ENCODE measurements around the gene FIBP. TPM values are rescaled to one million over a fixed set of nuclear protein-coding genes. Genes with fewer than 3 reads are reported as not detected.
"Not testable (repeated sequence)": the region's sequence is repeated elsewhere in the genome, so short reads cannot be mapped to it uniquely, and the experiment has no call there.

FIBP gene
- total RNA-seq, 1 donor from 2014 or later, result 77.8 TPM

GRCh38 chr11:65897020-65897471 is 8.8 kb upstream of the FIBP start:
- DNase-seq (ENCODE audit: low spot score, unreplicated experiment), result no peak
- TF ChIP-seq CTCF (IDR thresholded peaks at IDR 0.05; ENCODE audit: unreplicated experiment), result no peak
- Mint-ChIP-seq H3K36me3 (ENCODE audit: insufficient read depth) (no peaks in the 10 kb centered on the region), H3K27me3 (peaks cover 64% of the 10 kb centered on the region), H3K9me3 (ENCODE audit: low read depth) (no peaks in the 10 kb centered on the region), H3K4me1 (ENCODE audit: low read depth) (peaks cover 6% of the 10 kb centered on the region), H3K27ac (no peak overlapping the region), H3K4me3 (ENCODE audit: low read depth) (no peak overlapping the region)

- no peak for TF ChIP-seq CTCF (IDR thresholded peaks at IDR 0.05; ENCODE audit: unreplicated experiment)
- Mint-ChIP-seq H3K4me3 (ENCODE audit: low read depth) (no peak overlapping the region), H3K4me1 (ENCODE audit: low read depth) (peaks cover 6% of the 10 kb centered on the region), H3K27me3 (peaks cover 59% of the 10 kb centered on the region), H3K27ac (no peak overlapping the region), H3K9me3 (ENCODE audit: low read depth) (no peaks in the 10 kb centered on the region), H3K36me3 (ENCODE audit: insufficient read depth) (no peaks in the 10 kb centered on the region)
- no peak for DNase-seq (ENCODE audit: low spot score, unreplicated experiment)
Measured at GRCh38 chr11:65896034-65896999, 8.0 kb upstream of the FIBP start.

DNA sequence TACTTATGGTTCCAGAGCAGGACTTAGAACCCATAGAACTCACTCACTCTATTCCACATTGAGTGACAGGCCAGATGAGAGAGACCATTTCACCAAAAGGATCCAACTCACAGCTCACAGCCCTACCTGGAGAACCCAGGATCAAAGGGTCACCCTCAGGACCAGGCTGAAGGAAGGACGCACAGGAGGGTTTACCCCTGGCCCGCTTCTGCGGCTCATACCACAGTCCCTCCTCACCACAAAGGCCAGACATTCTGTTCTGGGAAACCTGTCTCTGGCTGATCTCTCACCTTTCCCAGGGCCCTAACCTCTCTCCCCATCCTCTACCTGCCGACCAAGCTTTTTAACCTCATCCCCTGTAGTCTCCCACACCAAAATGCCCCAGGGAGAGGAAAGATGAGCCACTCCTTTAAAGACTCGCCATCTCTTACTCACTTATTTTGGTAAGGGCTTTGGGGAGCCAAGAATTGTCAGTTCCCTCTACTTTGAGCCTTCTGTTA is 7.3 kb upstream of the FIBP start:
- Mint-ChIP-seq H3K36me3 (ENCODE audit: insufficient read depth) (no peaks in the 10 kb centered on the region), H3K4me3 (ENCODE audit: low read depth) (no peak overlapping the region), H3K9me3 (ENCODE audit: low read depth) (no peaks in the 10 kb centered on the region), H3K27ac (no peak overlapping the region), H3K27me3 (peaks cover 51% of the 10 kb centered on the region), H3K4me1 (ENCODE audit: low read depth) (peaks cover 6% of the 10 kb centered on the region)
- DNase-seq (ENCODE audit: low spot score, unreplicated experiment), result no peak
- TF ChIP-seq CTCF (IDR thresholded peaks at IDR 0.05; ENCODE audit: unreplicated experiment), result no peak

DNA sequence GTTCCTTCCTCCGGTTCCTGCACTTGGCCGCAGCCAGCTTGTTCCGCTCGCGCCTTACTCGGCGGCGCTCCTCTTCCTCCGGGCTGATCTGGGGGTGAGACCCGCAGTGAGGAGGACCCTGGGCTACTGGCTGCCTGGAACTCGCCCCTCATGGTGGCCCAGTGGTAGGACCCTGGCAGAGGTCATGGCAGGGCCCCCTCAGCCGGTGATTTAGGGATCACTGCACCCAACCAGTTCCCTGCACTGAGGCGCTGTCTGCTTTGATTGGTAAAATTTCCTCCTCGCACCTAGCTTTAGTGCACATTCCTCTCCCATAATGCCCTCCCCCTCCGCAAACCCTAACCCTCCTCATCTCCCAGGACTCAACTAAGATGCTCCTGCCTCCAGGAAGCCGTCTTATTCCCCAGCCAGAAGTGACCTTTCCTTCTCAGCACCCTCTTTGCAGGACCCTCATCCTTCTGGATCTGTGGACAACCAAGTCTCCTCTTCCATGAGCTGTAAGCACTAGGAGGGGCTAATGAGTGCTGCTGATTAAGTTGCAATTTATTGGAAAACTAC is 5.8 kb upstream of the FIBP start:
- no peak for DNase-seq (ENCODE audit: low spot score, unreplicated experiment)
- Mint-ChIP-seq H3K4me3 (ENCODE audit: low read depth) (no peak overlapping the region), H3K4me1 (ENCODE audit: low read depth) (peaks cover 17% of the 10 kb centered on the region), H3K27me3 (peaks cover 54% of the 10 kb centered on the region), H3K36me3 (ENCODE audit: insufficient read depth) (no peaks in the 10 kb centered on the region), H3K27ac (peak overlapping the region; percentile 74), H3K9me3 (ENCODE audit: low read depth) (no peaks in the 10 kb centered on the region)
- TF ChIP-seq CTCF (IDR thresholded peaks at IDR 0.05; ENCODE audit: unreplicated experiment), result no peak

GRCh38 chr11:65892661-65893317 is 4.5 kb upstream of the FIBP start:
- peaks cover 22% of the 10 kb centered on the region for H3K4me1 Mint-ChIP-seq (ENCODE audit: low read depth)
- DNase-seq (ENCODE audit: low spot score, unreplicated experiment), result no peak
- no peaks in the 10 kb centered on the region for H3K36me3 Mint-ChIP-seq (ENCODE audit: insufficient read depth)
- H3K4me3 Mint-ChIP-seq (ENCODE audit: low read depth), result peak overlapping the region; percentile 47
- no peak overlapping the region for H3K27ac Mint-ChIP-seq
- H3K27me3 Mint-ChIP-seq, result peaks cover 46% of the 10 kb centered on the region
- H3K9me3 Mint-ChIP-seq (ENCODE audit: low read depth), result no peaks in the 10 kb centered on the region
- no peak for TF ChIP-seq CTCF (IDR thresholded peaks at IDR 0.05; ENCODE audit: unreplicated experiment)

DNA sequence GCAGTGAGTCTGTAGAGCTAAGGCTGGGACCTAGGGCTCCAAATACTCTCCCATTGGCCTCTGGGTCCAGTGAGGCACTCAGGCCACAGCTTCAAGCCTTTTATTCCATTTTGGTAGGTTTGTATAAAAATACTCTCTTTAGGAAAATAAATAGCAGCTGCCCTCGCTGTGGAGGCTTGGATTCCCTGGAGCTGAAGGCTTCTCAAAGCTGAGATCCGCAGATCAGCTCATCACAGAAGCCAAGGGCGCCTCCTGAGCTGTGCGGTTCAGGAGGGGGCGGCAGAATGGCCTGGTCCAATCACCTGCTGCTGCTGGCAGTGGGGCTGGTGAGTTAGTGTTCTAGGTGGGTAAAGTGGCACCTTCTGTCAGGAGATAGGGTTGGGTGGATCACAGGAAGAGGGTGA is 3.9 kb upstream of the FIBP start:
- Mint-ChIP-seq H3K27me3 (peaks cover 40% of the 10 kb centered on the region), H3K4me1 (ENCODE audit: low read depth) (peaks cover 27% of the 10 kb centered on the region), H3K4me3 (ENCODE audit: low read depth) (peak overlapping the region; percentile 47)
- H3K27ac Mint-ChIP-seq; H3K9me3 Mint-ChIP-seq (ENCODE audit: low read depth); DNase-seq (ENCODE audit: low spot score, unreplicated experiment); H3K36me3 Mint-ChIP-seq (ENCODE audit: insufficient read depth): not testable (repeated sequence)
